ENCODE data around the gene MAN1C1. TPM values are rescaled to one million over a fixed set of nuclear protein-coding genes. Genes with fewer than 3 reads are reported as not detected.
"Not testable (repeated sequence)": the region's sequence is repeated elsewhere in the genome, so short reads cannot be mapped to it uniquely, and the experiment has no call there.

Gene MAN1C1
- total RNA-seq, 1 experiment from 2014 or later: 16.8 TPM

DNA sequence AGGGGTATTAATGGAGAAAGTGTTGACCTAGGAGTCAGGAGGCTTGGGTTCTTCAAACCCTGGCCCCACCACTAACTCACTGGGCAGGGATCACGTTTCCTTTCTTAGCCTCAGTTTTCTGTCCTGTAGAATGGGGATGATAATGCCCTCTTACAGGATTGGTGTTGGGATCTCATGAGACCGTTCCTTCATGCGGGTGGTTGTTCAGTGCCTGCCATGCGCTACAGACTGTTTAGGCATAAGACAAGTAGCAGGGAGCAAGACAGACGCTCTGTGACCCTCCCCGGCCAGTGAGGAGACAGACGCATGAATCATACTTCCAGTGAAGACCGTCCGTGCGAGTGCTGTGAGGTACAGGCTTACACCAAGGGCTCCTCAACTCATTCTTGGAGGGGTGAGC, 81.7 kb downstream of the MAN1C1 start:
- POLR2A ChIA-PET: no interaction called here
- Mint-ChIP-seq H3K4me1 (peaks cover 67% of the 10 kb centered on the region), H3K9me3 (no peaks in the 10 kb centered on the region), H3K27me3 (ENCODE audit: low read depth) (no peaks in the 10 kb centered on the region), H3K27ac (no peak overlapping the region), H3K36me3 (no peaks in the 10 kb centered on the region), H3K4me3 (no peak overlapping the region)
- no peak for TF ChIP-seq ZNF138 (CRISPR knock-in tag; conservative IDR thresholded peaks at IDR 0.05)
- TF ChIP-seq GTF2I (CRISPR knock-in tag; conservative IDR thresholded peaks at IDR 0.05): peak; percentile 76; the same call in 1 of the 2 replicates
- ATAC-seq: no peak
- no peak for DNase-seq (ENCODE audit: low spot score)
- CTCF ChIA-PET: interaction anchor here (0.6 to 2.6 kb wide), 8 partner anchors 27 to 126 kb away, joined by 3 to 10 read pairs (median 5); partner anchors contain the start of gene MAN1C1

DNA sequence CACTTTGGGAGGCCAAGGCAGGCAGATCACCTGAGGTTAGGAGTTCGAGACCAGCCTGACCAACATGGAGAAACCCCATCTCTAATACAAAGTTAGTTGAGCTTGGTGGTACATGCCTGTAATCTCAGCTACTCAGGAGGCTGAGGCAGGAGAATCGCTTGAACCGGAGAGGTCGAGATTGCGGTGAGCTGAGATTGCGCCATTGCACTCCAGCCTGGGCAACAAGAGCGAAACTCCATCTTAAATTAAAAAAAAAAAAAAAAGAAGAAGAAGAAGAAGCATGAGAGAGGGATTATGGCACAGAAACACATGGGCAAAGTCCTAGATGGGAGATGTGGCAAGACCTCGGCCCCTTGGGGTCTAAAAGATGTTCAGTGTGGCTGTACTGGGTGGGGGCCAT, 82.5 kb downstream of the MAN1C1 start:
- H3K9me3 Mint-ChIP-seq; H3K4me3 Mint-ChIP-seq; POLR2A ChIA-PET; H3K36me3 Mint-ChIP-seq; DNase-seq (ENCODE audit: low spot score); ATAC-seq; H3K27me3 Mint-ChIP-seq (ENCODE audit: low read depth); H3K27ac Mint-ChIP-seq: not testable (repeated sequence)
- peaks cover 71% of the 10 kb centered on the region for H3K4me1 Mint-ChIP-seq
- CTCF ChIA-PET: interaction anchor here (0.7 to 2.6 kb wide), 3 partner anchors 13 to 83 kb away, joined by 3 to 10 read pairs (median 3); partner anchors contain the start of gene MAN1C1

DNA sequence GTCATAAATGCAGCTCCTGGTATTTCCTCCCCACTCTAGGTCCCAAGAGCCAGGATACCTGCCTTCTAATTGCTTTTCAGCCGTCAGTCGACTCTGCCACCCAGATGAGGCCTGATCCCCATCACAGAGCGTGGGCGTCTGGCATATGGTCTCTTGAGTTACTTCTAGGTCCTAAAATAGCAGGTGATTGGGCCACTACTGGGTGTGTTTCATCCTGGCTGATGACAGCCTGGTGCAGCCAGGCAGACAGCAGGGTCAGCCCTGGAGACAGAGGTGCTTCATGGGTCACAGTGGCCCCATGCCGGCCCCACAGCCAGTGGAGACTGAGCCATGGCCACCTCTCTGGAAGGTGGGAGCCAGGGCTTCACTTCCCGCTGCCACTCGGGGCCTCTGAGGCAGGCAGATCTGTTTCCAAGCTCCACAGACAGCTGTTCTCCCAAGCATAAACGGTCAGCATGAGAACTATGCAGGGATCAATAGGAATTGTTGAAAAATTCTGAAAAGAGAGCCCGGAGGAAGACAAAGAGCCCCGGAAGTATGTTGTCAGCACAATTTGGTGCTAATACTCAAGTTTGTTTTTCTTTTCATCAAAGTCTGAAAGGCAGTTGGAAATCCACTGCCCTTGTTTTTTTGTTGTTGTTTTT, 83.0 kb downstream of the MAN1C1 start:
- Mint-ChIP-seq H3K9me3 (no peaks in the 10 kb centered on the region), H3K4me3 (no peak overlapping the region), H3K36me3 (no peaks in the 10 kb centered on the region), H3K27ac (no peak overlapping the region), H3K27me3 (ENCODE audit: low read depth) (no peaks in the 10 kb centered on the region), H3K4me1 (peaks cover 74% of the 10 kb centered on the region)
- DNase-seq (ENCODE audit: low spot score) (no peak), ATAC-seq (no peak)
- ChIA-PET POLR2A (no interaction called here), CTCF (interaction anchor here (1.2 to 2.6 kb wide), 2 partner anchors 12 to 83 kb away, joined by 3 to 10 read pairs; partner anchors contain the start of gene MAN1C1)
- TF ChIP-seq, protein P1, sequence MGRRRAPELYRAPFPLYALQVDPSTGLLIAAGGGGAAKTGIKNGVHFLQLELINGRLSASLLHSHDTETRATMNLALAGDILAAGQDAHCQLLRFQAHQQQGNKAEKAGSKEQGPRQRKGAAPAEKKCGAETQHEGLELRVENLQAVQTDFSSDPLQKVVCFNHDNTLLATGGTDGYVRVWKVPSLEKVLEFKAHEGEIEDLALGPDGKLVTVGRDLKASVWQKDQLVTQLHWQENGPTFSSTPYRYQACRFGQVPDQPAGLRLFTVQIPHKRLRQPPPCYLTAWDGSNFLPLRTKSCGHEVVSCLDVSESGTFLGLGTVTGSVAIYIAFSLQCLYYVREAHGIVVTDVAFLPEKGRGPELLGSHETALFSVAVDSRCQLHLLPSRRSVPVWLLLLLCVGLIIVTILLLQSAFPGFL (CRISPR knock-in tag; IDR thresholded peaks at IDR 0.05; ENCODE audit: borderline replicate concordance): no peak
- TF ChIP-seq SMAD4 (CRISPR knock-in tag; IDR thresholded peaks at IDR 0.05) (no peak), RORB (CRISPR knock-in tag; IDR thresholded peaks at IDR 0.05) (no peak), MXD4 (CRISPR knock-in tag; IDR thresholded peaks at IDR 0.05; ENCODE audit: borderline replicate concordance) (no peak), ZNF219 (CRISPR knock-in tag; IDR thresholded peaks at IDR 0.05; ENCODE audit: borderline replicate concordance) (no peak), PRRX2 (CRISPR knock-in tag; IDR thresholded peaks at IDR 0.05) (no peak), TCF7 (CRISPR knock-in tag; IDR thresholded peaks at IDR 0.05; ENCODE audit: low read depth) (no peak), OVOL2 (CRISPR knock-in tag; IDR thresholded peaks at IDR 0.05; ENCODE audit: borderline replicate concordance) (no peak), ZBTB21 (CRISPR knock-in tag; IDR thresholded peaks at IDR 0.05; ENCODE audit: borderline replicate concordance) (no peak), EMX1 (CRISPR knock-in tag; IDR thresholded peaks at IDR 0.05) (no peak), CREB1 (CRISPR knock-in tag; IDR thresholded peaks at IDR 0.05) (no peak), ZNF121 (CRISPR knock-in tag; IDR thresholded peaks at IDR 0.05) (no peak), ZNF138 (CRISPR knock-in tag; conservative IDR thresholded peaks at IDR 0.05) (no peak)
- TF ChIP-seq, protein P2, sequence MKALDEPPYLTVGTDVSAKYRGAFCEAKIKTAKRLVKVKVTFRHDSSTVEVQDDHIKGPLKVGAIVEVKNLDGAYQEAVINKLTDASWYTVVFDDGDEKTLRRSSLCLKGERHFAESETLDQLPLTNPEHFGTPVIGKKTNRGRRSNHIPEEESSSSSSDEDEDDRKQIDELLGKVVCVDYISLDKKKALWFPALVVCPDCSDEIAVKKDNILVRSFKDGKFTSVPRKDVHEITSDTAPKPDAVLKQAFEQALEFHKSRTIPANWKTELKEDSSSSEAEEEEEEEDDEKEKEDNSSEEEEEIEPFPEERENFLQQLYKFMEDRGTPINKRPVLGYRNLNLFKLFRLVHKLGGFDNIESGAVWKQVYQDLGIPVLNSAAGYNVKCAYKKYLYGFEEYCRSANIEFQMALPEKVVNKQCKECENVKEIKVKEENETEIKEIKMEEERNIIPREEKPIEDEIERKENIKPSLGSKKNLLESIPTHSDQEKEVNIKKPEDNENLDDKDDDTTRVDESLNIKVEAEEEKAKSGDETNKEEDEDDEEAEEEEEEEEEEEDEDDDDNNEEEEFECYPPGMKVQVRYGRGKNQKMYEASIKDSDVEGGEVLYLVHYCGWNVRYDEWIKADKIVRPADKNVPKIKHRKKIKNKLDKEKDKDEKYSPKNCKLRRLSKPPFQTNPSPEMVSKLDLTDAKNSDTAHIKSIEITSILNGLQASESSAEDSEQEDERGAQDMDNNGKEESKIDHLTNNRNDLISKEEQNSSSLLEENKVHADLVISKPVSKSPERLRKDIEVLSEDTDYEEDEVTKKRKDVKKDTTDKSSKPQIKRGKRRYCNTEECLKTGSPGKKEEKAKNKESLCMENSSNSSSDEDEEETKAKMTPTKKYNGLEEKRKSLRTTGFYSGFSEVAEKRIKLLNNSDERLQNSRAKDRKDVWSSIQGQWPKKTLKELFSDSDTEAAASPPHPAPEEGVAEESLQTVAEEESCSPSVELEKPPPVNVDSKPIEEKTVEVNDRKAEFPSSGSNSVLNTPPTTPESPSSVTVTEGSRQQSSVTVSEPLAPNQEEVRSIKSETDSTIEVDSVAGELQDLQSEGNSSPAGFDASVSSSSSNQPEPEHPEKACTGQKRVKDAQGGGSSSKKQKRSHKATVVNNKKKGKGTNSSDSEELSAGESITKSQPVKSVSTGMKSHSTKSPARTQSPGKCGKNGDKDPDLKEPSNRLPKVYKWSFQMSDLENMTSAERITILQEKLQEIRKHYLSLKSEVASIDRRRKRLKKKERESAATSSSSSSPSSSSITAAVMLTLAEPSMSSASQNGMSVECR (CRISPR knock-in tag; IDR thresholded peaks at IDR 0.05; ENCODE audit: borderline replicate concordance): no peak
- TF ChIP-seq, protein P3, sequence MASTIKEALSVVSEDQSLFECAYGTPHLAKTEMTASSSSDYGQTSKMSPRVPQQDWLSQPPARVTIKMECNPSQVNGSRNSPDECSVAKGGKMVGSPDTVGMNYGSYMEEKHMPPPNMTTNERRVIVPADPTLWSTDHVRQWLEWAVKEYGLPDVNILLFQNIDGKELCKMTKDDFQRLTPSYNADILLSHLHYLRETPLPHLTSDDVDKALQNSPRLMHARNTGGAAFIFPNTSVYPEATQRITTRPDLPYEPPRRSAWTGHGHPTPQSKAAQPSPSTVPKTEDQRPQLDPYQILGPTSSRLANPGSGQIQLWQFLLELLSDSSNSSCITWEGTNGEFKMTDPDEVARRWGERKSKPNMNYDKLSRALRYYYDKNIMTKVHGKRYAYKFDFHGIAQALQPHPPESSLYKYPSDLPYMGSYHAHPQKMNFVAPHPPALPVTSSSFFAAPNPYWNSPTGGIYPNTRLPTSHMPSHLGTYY (CRISPR knock-in tag; IDR thresholded peaks at IDR 0.05): no peak
- TF ChIP-seq, protein P4, sequence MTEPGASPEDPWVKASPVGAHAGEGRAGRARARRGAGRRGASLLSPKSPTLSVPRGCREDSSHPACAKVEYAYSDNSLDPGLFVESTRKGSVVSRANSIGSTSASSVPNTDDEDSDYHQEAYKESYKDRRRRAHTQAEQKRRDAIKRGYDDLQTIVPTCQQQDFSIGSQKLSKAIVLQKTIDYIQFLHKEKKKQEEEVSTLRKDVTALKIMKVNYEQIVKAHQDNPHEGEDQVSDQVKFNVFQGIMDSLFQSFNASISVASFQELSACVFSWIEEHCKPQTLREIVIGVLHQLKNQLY (CRISPR knock-in tag; IDR thresholded peaks at IDR 0.05): no peak
- TF ChIP-seq, protein P5, sequence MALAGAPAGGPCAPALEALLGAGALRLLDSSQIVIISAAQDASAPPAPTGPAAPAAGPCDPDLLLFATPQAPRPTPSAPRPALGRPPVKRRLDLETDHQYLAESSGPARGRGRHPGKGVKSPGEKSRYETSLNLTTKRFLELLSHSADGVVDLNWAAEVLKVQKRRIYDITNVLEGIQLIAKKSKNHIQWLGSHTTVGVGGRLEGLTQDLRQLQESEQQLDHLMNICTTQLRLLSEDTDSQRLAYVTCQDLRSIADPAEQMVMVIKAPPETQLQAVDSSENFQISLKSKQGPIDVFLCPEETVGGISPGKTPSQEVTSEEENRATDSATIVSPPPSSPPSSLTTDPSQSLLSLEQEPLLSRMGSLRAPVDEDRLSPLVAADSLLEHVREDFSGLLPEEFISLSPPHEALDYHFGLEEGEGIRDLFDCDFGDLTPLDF (CRISPR knock-in tag; IDR thresholded peaks at IDR 0.05): no peak
- TF ChIP-seq, protein P6, sequence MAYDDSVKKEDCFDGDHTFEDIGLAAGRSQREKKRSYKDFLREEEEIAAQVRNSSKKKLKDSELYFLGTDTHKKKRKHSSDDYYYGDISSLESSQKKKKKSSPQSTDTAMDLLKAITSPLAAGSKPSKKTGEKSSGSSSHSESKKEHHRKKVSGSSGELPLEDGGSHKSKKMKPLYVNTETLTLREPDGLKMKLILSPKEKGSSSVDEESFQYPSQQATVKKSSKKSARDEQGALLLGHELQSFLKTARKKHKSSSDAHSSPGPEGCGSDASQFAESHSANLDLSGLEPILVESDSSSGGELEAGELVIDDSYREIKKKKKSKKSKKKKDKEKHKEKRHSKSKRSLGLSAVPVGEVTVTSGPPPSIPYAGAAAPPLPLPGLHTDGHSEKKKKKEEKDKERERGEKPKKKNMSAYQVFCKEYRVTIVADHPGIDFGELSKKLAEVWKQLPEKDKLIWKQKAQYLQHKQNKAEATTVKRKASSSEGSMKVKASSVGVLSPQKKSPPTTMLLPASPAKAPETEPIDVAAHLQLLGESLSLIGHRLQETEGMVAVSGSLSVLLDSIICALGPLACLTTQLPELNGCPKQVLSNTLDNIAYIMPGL (CRISPR knock-in tag; IDR thresholded peaks at IDR 0.05): no peak

Data from WTC11 (cell line).